ENCODE measurements around the gene TUBA4A. TPM values are rescaled to one million over a fixed set of nuclear protein-coding genes. Genes with fewer than 3 reads are reported as not detected.

Gene TUBA4A
- total RNA-seq, 1 donor from 2014 or later: 122 TPM

DNA sequence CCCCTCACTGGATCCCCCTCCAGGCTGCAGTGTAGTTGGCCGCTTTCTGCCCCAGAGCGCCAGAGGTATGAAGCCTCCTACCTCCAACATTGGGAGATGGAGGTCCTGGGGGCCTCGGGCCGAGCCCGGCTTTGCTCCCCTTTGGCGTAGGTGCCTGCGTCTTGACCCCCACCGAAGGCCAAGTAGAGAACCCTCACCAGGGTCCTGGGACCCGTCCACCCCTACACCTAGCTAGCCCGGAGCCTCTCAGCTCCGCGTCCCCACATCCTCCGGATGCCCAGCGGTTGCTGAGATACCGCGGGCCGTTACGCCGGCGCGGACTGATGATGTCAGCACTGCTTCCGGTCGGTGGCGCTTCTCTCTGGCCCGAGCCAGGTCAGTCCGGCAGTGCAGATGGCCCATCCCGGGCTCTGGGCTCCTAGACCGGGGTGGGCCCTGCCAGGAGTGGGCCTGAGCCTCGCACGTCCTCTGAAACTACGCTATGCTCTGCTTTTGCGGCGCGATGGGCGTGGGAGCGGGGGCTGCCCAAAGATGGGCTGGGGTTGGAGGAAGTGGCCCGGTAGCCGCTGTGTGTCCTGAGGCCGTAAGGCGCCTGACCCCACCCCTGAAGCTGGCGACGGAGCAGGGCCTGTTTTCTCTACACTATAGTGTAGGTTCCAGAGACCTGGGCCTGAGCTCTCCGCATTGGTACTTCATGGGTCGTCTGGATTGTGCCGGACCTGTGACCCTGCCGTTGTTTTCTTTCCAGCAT lies 8.4 kb downstream of the TUBA4A start, which contains the start of the genes GLB1L and STK16:
TSS of gene GLB1L (minus strand) at position 297 of the 751 bp plus-strand sequence. CDS start 1,871 bp downstream, outside the sequence.
TSS of gene STK16 (plus strand) at position 332 of the 751 bp plus-strand sequence. CDS start 521 bp downstream, outside the sequence.
- peaks cover 59% of the 10 kb centered on the region for H3K4me1 ChIP-seq
- no peaks in the 10 kb centered on the region for H3K27me3 ChIP-seq
- peak within 1 kb of the TSS; percentile 60 to 88 for H3K4me3 ChIP-seq
- peak in 1 of 2 donors; percentile 92 for DNase-seq (ENCODE audit: extremely low spot score in 2 of 2)
- intact Hi-C loops (cut with DNase I): no loop called here
- H3K27ac ChIP-seq: peak within 1 kb of the TSS; percentile 94
- no peaks in the 10 kb centered on the region for H3K9me3 ChIP-seq
- TF ChIP-seq POLR2A (IDR thresholded peaks at IDR 0.05) (peak in 1 of 2 donors; percentile 58), POLR2AphosphoS5 (IDR thresholded peaks at IDR 0.05; ENCODE audit: insufficient read depth in 1 of 2, low read depth in 1 of 2) (peak; percentile 95 to 97)
- TF ChIP-seq, protein P1, sequence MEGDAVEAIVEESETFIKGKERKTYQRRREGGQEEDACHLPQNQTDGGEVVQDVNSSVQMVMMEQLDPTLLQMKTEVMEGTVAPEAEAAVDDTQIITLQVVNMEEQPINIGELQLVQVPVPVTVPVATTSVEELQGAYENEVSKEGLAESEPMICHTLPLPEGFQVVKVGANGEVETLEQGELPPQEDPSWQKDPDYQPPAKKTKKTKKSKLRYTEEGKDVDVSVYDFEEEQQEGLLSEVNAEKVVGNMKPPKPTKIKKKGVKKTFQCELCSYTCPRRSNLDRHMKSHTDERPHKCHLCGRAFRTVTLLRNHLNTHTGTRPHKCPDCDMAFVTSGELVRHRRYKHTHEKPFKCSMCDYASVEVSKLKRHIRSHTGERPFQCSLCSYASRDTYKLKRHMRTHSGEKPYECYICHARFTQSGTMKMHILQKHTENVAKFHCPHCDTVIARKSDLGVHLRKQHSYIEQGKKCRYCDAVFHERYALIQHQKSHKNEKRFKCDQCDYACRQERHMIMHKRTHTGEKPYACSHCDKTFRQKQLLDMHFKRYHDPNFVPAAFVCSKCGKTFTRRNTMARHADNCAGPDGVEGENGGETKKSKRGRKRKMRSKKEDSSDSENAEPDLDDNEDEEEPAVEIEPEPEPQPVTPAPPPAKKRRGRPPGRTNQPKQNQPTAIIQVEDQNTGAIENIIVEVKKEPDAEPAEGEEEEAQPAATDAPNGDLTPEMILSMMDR (IDR thresholded peaks at IDR 0.05): no peak
- peaks cover 0 to 2% of the 10 kb centered on the region in 2 donors for H3K36me3 ChIP-seq

DNA sequence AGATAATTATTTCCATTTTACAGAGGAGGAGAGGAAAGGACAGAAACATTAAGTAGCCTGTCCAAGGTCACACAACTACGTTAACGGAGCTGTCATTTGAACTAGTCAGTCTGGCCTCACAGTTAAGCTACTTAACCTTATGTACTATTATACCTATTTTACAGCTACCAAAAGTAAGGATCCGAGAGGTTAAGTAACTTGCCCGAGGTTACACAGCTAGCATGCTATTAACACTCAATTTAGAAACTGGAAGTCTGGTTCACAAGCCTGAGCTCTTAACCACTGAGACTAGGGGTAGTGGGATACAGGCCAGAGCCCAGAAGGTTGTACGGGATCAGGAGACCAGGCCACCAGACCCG lies 8.9 kb downstream of the TUBA4A start:
- intact Hi-C loops (cut with DNase I): no loop called here
- H3K27me3 ChIP-seq: no peaks in the 10 kb centered on the region
- no peaks in the 10 kb centered on the region for H3K9me3 ChIP-seq
- no peak for DNase-seq (ENCODE audit: extremely low spot score in 2 of 2)
- H3K36me3 ChIP-seq: no peaks in the 10 kb centered on the region
- no peak for TF ChIP-seq POLR2A (IDR thresholded peaks at IDR 0.05)
- TF ChIP-seq, protein P1 (IDR thresholded peaks at IDR 0.05): no peak
- TF ChIP-seq POLR2AphosphoS5 (IDR thresholded peaks at IDR 0.05; ENCODE audit: insufficient read depth in 1 of 2, low read depth in 1 of 2): no peak
- H3K4me1 ChIP-seq: peaks cover 54% of the 10 kb centered on the region
- H3K4me3 ChIP-seq: peak overlapping the region; percentile 60 to 88
- peak overlapping the region; percentile 94 for H3K27ac ChIP-seq

DNA sequence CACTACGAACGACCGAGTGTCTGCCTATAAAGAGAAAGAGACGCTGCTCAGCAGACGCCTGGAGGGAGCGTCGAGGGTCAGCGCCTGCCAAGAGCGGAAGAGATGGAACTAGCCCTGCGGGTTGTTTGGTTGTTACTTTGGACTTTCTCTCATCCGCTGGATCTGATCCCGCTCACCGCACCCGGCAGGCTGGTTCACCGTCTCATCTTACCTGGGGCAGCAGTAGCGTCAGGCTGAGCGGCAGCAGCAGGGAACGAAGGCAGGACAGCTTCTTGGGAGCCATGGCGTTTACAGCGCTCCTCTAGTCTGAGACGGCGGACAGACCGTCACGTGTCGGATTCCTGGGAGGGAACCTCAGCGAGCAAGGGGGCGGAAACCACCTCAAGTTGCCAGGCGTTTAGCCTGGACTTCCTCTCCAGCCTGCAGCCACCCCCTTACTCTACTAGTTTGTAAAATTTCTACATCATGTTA lies 10.4 kb downstream of the TUBA4A start:
- Histone ChIP-seq H3K9me3 (no peaks in the 10 kb centered on the region), H3K27ac (peak overlapping the region; percentile 12), H3K27me3 (no peaks in the 10 kb centered on the region), H3K4me1 (peaks cover 39% of the 10 kb centered on the region), H3K36me3 (peaks cover 0 to 3% of the 10 kb centered on the region in 2 donors), H3K4me3 (peak overlapping the region; percentile 24 to 28)
- DNase-seq (ENCODE audit: extremely low spot score in 2 of 2): peak in 1 of 2 donors; percentile 87
- intact Hi-C loops (cut with DNase I): no loop called here
- TF ChIP-seq POLR2A (IDR thresholded peaks at IDR 0.05) (no peak), POLR2AphosphoS5 (IDR thresholded peaks at IDR 0.05; ENCODE audit: insufficient read depth in 1 of 2, low read depth in 1 of 2) (peak in 1 of 2 donors; percentile 71)

DNA sequence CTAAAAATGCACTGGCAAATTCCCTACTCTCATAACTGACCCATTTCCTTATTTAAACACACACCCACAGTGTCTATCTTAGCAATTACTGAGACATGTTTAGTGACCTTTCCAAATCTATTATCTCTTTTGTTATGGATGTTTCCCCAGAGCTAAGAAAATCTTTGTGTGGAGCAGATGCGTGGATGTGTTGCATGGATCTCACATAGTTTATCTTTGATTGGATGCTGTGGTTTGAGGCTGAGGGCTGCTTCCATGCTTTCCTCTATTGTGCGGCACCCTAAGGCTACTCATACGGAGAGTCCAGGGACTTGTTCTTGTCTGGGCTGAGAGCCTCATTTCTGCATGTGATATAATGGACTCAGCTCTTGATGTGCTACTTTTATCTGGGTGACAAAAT lies 19.4 kb downstream of the TUBA4A start:
- TF ChIP-seq POLR2A (IDR thresholded peaks at IDR 0.05): no peak
- TF ChIP-seq, protein P1 (IDR thresholded peaks at IDR 0.05): no peak
- TF ChIP-seq POLR2AphosphoS5 (IDR thresholded peaks at IDR 0.05; ENCODE audit: insufficient read depth in 1 of 2, low read depth in 1 of 2): no peak
- Histone ChIP-seq H3K27ac (no peak overlapping the region), H3K4me3 (no peak overlapping the region), H3K9me3 (no peaks in the 10 kb centered on the region), H3K4me1 (peaks cover 26% of the 10 kb centered on the region), H3K36me3 (peaks cover 0 to 69% of the 10 kb centered on the region in 2 donors), H3K27me3 (no peaks in the 10 kb centered on the region)
- intact Hi-C loops (cut with DNase I): no loop called here
- DNase-seq (ENCODE audit: extremely low spot score in 2 of 2): no peak

DNA sequence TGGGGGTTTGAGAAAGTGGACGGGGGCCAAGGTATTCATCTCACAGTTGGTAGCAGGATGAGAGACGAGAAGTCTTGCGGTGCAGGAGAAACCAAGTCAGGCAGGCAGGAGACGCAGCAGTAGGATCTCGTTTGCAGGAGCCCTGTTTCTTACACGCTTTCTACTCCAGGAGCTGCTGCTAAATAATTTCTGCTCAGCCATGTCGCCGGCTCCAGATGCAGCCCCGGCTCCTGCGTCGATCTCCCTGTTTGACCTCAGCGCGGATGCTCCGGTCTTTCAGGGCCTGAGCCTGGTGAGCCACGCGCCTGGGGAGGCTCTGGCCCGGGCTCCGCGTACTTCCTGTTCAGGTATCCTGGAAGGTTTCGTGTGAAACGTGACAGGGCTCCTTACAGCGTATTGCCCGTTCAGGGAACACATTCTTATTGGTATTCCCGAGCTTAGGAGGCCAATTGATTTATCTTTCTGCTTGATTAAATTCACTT lies 23.6 kb downstream of the TUBA4A start:
- Histone ChIP-seq H3K4me1 (peaks cover 46% of the 10 kb centered on the region), H3K36me3 (peaks cover 4 to 53% of the 10 kb centered on the region in 2 donors), H3K27me3 (no peaks in the 10 kb centered on the region), H3K27ac (peak overlapping the region; percentile 83), H3K4me3 (peak overlapping the region; percentile 64 to 85), H3K9me3 (no peaks in the 10 kb centered on the region)
- intact Hi-C loops (cut with DNase I): no loop called here
- TF ChIP-seq, protein P1 (IDR thresholded peaks at IDR 0.05): no peak
- TF ChIP-seq POLR2AphosphoS5 (IDR thresholded peaks at IDR 0.05; ENCODE audit: insufficient read depth in 1 of 2, low read depth in 1 of 2) (no peak), POLR2A (IDR thresholded peaks at IDR 0.05) (no peak)
- no peak for DNase-seq (ENCODE audit: extremely low spot score in 2 of 2)

Measured in vagina (tissue), 2 donors.